GM18861 (cell line): ENCODE results near the gene FAM236A.
"Not testable (repeated sequence)": the region's sequence is repeated elsewhere in the genome, so short reads cannot be mapped to it uniquely, and the experiment has no call there.

ENCODE experiments used
- ATAC-seq: cut with Tn5 transposase; IDR thresholded peaks from one replicate; pipeline ENCODE4 v1.9.1; 2021; ENCODE audit not compliant: unreplicated experiment

The FAM236A gene

GRCh38 chrX:72937906-72938305 lies at the start of gene FAM236A:
Gene FAM236A (plus strand): TSS chrX:72938206. CDS start chrX:72938263, 57 bp downstream.
- ATAC-seq = not testable (repeated sequence)

DNA sequence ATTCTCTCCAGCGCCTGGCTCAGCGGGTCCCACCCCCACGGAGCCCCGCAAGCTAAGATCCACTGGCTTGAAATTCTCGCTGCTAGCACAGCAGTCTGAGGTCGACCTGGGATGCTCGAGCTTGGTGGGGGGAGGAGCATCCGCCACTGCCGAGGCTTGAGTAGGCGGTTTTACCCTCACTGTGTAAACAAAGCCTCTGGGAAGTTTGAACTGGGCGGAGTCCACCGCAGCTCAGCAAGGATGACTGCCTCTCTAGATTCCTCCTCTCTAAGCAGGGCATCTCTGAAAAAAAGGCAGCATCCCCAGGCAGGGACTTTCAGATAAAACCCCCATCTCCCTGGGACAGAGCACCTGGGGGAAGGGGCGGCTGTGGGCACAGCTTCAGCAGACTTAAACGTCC lies 48.3 kb upstream of the FAM236A start:
- not testable (repeated sequence) for ATAC-seq

GRCh38 chrX:72912315-72912714 lies 25.7 kb upstream of the FAM236A start, which contains the start of gene FAM236C:
Gene FAM236C (plus strand): TSS chrX:72912615. CDS start chrX:72912715, 100 bp downstream.
- not testable (repeated sequence) for ATAC-seq

DNA sequence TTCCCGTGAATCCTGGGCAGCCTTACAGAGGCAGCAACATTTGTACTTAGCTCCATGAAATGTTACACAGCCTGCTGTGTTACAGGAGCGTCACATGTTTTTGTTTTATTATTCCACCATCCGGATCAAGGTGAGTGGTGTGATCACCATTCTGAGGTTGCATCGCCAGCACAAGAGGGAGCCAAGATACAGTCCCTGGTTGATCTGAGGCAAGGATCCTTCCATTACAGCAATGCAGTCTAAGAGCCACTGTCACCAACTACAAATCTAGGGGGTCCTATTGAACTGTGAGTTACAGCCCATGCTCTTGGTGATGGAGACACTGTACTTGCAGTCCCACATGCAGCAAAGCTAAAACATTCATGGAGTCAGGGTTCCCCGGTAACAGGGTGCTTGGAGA lies 21.9 kb upstream of the FAM236A start:
- not testable (repeated sequence) for ATAC-seq

DNA sequence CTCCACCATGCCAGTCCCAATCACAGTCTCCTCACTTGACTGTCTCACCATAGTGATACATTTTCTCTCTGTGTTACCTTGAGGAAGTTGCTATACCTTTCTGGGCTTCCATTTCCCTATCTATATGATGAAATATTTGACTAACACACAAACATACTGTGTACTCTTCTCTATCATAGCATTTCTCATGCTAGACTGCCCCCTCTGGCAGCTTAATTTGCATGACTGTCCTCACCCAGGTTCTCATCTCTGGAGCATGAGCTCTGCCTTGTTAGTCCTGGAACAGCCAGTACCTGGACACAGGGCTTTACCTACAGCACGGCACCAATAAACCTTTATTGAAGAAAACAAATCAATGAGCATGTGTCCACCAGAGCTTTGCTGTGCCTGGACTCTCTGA lies 5.7 kb upstream of the FAM236A start:
- ATAC-seq = not testable (repeated sequence)

DNA sequence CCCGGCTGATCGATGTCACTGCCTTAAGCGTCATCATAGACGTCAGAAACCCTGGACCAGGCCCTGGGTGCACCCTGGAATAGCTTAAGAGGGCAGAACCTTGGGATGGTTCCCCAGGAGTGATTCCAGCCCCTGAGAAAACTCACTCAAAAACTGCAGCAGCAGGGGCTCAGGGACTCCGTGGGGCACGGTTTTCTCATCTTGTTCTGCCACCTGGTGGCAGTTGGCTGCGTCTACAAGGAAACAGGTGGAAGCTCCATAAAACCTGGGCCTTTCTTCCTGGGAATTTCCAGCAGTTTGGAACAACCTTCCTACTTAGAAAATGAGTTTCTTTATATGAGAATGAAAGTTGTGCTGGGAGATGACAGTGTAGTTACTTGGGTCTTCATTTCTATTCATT lies 1.6 kb upstream of the FAM236A start:
- not testable (repeated sequence) for ATAC-seq

- not testable (repeated sequence) for ATAC-seq
Observed at GRCh38 chrX:72936882-72937455, 1.0 kb upstream of the FAM236A start.

DNA sequence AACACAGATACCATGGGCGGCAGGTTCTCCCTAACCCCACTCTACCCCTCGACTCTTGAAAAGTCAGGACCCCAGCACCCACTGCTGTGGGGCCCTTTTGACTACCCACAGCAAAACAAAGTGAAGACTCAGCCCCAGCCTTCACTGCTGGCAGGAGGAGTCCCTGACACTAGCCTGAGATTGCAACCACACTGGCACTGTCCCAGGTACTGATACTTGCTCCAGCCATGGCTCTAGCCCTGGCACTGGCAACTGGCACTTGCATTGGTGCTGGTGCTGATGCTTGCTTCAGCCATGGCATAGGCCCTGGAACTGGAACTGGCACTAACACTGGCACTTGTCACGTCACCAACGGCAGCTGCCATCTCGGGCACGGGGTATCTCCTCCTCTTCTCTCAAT lies 4.3 kb downstream of the FAM236A start:
- ATAC-seq = not testable (repeated sequence)

- ATAC-seq = peak; percentile 66
Observed at GRCh38 chrX:72943035-72943818, 5.2 kb downstream of the FAM236A start.

GRCh38 chrX:72943819-72944169 lies 5.8 kb downstream of the FAM236A start, which contains the start of gene DMRTC1:
Gene DMRTC1 (minus strand): TSS chrX:72943837. CDS start chrX:72875694, 68,143 bp downstream.
- peak; percentile 81 for ATAC-seq

DNA sequence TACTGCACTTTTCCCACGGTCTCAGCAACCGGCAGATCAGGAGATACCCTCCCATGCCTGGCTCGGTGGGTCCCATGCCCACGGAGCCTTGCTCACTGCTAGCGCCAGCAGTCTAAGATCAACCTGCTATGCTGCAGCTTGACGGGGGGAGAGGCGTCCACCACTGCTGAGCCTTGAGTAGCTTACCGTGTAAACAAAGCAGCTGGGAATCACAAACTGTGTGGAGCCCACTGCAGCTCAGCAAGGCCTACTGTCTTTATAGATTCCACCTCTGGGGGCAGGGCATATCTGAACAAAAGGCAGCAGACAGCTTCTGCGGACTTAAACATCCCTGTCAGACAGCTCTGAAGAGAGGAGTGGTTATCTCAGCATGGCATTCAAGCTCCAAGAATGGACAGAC lies 22.0 kb downstream of the FAM236A start:
- ATAC-seq = not testable (repeated sequence)

GRCh38 chrX:72971859-72972258 lies 33.9 kb downstream of the FAM236A start:
- not testable (repeated sequence) for ATAC-seq

DNA sequence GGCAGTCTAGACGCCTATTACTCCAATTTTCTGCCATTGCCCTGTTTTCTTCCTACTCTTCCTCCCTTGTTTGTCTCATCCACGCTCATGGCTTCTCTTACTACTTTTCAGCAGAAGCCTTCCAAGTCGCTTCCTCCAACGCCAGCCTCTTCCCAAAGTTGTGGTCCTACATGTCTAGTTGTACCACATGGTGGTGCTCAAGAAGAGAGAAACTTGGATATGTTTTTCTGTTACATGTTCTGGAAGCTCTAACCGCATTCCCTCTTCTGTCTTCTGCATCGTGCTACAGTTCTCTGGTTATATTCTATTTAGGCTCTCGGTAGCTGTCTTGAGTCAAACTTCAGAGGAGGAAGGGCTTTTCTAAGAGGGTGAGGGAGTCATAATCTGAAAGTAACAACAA lies 36.9 kb downstream of the FAM236A start:
- not testable (repeated sequence) for ATAC-seq

DNA sequence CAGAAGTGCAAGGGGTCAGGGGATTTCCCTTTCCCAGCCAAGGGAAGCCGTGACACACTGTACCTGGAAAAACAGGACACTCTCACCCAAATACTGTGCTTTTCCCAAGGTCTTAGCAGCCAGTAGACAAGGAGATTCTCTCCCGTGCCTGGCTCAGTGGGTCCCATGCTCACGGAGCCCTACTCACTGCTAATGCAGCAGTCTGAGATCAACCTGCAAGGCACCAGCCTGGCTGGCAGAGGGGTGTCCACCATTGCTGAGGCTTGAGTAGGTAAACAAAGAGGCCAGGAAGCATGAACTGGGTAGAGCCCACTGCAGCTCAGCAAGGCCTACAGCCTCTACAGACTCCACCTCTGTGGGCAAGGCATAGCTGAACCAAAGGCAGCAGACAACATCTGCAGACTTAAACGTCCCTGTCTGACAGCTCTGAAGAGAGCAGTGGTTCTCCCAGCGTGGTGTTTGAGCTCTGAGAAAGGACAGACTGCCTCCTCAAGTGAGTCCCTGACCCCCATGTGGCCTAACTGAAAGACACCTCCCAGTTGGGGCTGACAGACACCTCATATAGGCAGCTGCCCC lies 43.0 kb downstream of the FAM236A start:
- not testable (repeated sequence) for ATAC-seq
